T-cell (primary cell): ENCODE results near the gene F2R. TPM values are rescaled to one million over a fixed set of nuclear protein-coding genes. Genes with fewer than 3 reads are reported as not detected.

Experiments used
- ATAC-seq, 4 experiments: fragments of 200-7000 bp in 3 of 4; fragments of 150-1000 bp in 1 of 4; cut with Tn5 transposase; replicated peaks in 1 of 4; 1 replicate in 3 of 4; 2 replicates in 1 of 4; pipeline ENCODE4 v1.10.0; 2021; ENCODE audit warnings: moderate library complexity in 3 of 4, mild to moderate bottlenecking in 2 of 4, moderate number of reproducible peaks in 1 of 4
- CTCF ChIA-PET, 2 donors: fragments of 300-600 bp; sonication (Branson Sonifier 250); formaldehyde crosslinking; loops; one replicate each; lab custom pipeline; 2022; ENCODE audit warnings: antibody characterized with exemption in 2 of 2; lab: Charles Lee
- POLR2A ChIA-PET, 2 donors: fragments of 300-600 bp; sonication (Branson Sonifier 250); formaldehyde crosslinking; loops; one replicate each; lab custom pipeline; 2022; ENCODE audit warnings: antibody characterized with exemption in 2 of 2; lab: Charles Lee
- DNase-seq, 35 experiments: peaks; one replicate each; pipeline versions ENCODE4 v3.0.0 to v3.0.0-alpha.2; 2013 to 2023
- H3K27ac ChIP-seq: one replicate; pipeline ENCODE4 v1.5.1; 2013; ENCODE audit warnings: low read length
- H3K27me3 ChIP-seq, 2 experiments: replicated peaks in 1 of 2; 1 replicate in 1 of 2; 2 replicates in 1 of 2; pipeline versions ENCODE4 v1.6.1 to v1.7.0; 2013; ENCODE audit warnings: low read length in 1 of 2, mixed read lengths in 1 of 2; ENCODE audit not compliant: control insufficient read depth in 2 of 2, insufficient read depth in 2 of 2; ENCODE audit errors: extremely low read depth in 1 of 2
- H3K36me3 ChIP-seq, 2 donors: 1 replicate in 1 of 2; 2 replicates in 1 of 2; pipeline versions ENCODE4 v1.6.1 to v1.7.0; 2013; ENCODE audit warnings: low read length in 1 of 2; ENCODE audit not compliant: control insufficient read depth in 2 of 2, insufficient read depth in 1 of 2; ENCODE audit errors: extremely low read depth in 1 of 2
- H3K4me1 ChIP-seq, 2 experiments: 1 replicate in 1 of 2; 2 replicates in 1 of 2; pipeline versions ENCODE4 v1.6.1 to v1.7.0; 2013; ENCODE audit warnings: low read length in 2 of 2, mixed read lengths in 1 of 2; ENCODE audit not compliant: insufficient read depth in 2 of 2, control insufficient read depth in 1 of 2; ENCODE audit errors: extremely low read depth in 1 of 2
- H3K4me3 ChIP-seq, 2 donors: 1 replicate in 1 of 2; 2 replicates in 1 of 2; pipeline versions ENCODE4 v1.5.1 to v1.7.0; 2013; ENCODE audit warnings: mild to moderate bottlenecking in 2 of 2, low read length in 1 of 2, moderate library complexity in 1 of 2; ENCODE audit not compliant: control insufficient read depth in 1 of 2; ENCODE audit errors: extremely low read depth in 1 of 2
- H3K9me3 ChIP-seq: 2 replicates; pipeline ENCODE4 v1.7.0; 2013
- H3K27ac Mint-ChIP-seq, 2 donors: one replicate each; pipeline ENCODE4 v1.8.0; 2020 to 2021; ENCODE audit warnings: mild to moderate bottlenecking in 2 of 2, mixed read lengths in 2 of 2
- H3K27me3 Mint-ChIP-seq, 2 donors: one replicate each; pipeline ENCODE4 v1.8.0; 2021 to 2022; ENCODE audit warnings: mixed read lengths in 2 of 2
- H3K36me3 Mint-ChIP-seq: one replicate; pipeline ENCODE4 v1.8.0; 2021; ENCODE audit warnings: mixed read lengths
- H3K4me1 Mint-ChIP-seq, 3 donors: one replicate each; pipeline ENCODE4 v1.8.0; 2020 to 2022; ENCODE audit warnings: mixed read lengths in 3 of 3, mild to moderate bottlenecking in 1 of 3
- H3K4me3 Mint-ChIP-seq, 3 donors: one replicate each; pipeline ENCODE4 v1.8.0; 2020 to 2022; ENCODE audit warnings: mild to moderate bottlenecking in 3 of 3, mixed read lengths in 3 of 3, moderate library complexity in 3 of 3
- H3K9me3 Mint-ChIP-seq, 3 donors: one replicate each; pipeline ENCODE4 v1.8.0; 2020 to 2022; ENCODE audit warnings: mixed read lengths in 3 of 3
- WGBS: methylation state at CpG from one replicate; pipeline ENCODE4 v1.1.5; 2013; ENCODE audit warnings: missing lambda C conversion rate; ENCODE audit not compliant: insufficient coverage; 5-methylcytosine and 5-hydroxymethylcytosine counted together
- total RNA-seq, 35 experiments: library from RNA in 6 of 35; stranded (reverse) in 6 of 35; fragments of 120-200 nt in 1 of 35; gene quantifications; one replicate each; pipeline versions ENCODE4 v1.2.1 to v1.2.4 and lab custom pipeline; 2013 to 2026

Gene F2R
- total RNA-seq, 5 donors from 2014 or later (not counting 1 experiment from before 2014, with no cell fraction given), result 4.3 to 16.3 (median 9.6) TPM

DNA sequence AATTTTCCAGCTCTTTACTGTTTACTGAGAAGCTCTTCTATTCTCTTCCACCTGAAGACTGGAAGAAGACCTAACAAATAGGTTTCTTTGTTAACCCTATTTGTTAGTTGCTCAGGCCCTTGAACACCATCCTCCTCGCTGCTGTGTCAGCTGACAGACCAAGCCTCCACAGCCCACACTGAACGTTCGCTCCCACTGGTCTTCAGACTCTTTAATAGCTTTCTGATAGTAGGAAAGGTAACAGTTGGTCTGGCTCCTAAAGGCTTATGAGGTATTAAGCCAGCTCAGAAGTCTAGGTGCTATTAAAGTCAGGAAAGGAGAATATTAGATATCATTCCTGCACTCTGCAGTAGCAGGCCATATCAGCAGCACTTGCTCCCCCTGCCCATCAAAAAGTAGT lies 23.3 kb upstream of the F2R start:
- no CpG with 5 or more reads among the region's 3 CpGs for WGBS

DNA sequence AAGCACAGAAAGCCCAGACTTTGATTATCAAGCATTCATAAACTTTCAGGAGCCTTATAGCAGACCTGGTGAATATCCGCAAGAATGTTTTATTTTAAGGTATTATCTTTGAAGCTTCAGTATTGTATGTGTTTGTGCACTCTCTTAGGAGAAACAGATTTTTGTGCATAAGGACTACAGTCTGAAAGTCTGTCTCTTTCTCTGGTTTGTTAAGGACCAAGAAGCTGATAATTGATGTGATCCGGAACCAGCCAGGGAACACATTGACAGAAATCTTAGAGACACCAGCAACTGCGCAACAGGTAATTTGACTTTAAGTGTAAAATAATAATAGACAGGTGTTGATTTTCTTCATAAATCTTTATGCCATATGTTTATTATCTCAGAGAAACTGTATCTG lies 22.8 kb upstream of the F2R start:
- ChIA-PET CTCF (interaction anchor here in 1 of 2 donors (1.1 to 1.3 kb wide), 2 partner anchors 16 to 81 kb away, joined by 3 read pairs; no protein-coding TSS in a partner anchor), POLR2A (no interaction called here)
- no peaks in the 10 kb centered on the region for H3K9me3 ChIP-seq
- Mint-ChIP-seq H3K4me1 (peaks cover 0 to 2% (median 0%) of the 10 kb centered on the region in 3 donors), H3K9me3 (no peaks in the 10 kb centered on the region), H3K27ac (no peak overlapping the region), H3K27me3 (no peaks in the 10 kb centered on the region), H3K4me3 (no peak overlapping the region), H3K36me3 (peaks cover 66% of the 10 kb centered on the region)
- DNase-seq (no peak), ATAC-seq (no peak)
- H3K36me3 ChIP-seq, result peaks cover 0 to 57% of the 10 kb centered on the region in 2 donors
- no peaks in the 10 kb centered on the region for H3K27me3 ChIP-seq
- H3K4me1 ChIP-seq, result no peaks in the 10 kb centered on the region
- WGBS, result 100% methylated on average over 1 of the region's 3 CpGs
- H3K27ac ChIP-seq, result no peak overlapping the region
- no peak overlapping the region for H3K4me3 ChIP-seq

More for the DNA sequence above, 23.3 kb upstream of the F2R start:
- H3K4me3 ChIP-seq, result no peak overlapping the region
- Mint-ChIP-seq H3K4me3 (no peak overlapping the region), H3K27ac (no peak overlapping the region), H3K27me3 (no peaks in the 10 kb centered on the region), H3K36me3 (peaks cover 66% of the 10 kb centered on the region), H3K9me3 (no peaks in the 10 kb centered on the region), H3K4me1 (peaks cover 0 to 2% (median 0%) of the 10 kb centered on the region in 3 donors)
- H3K9me3 ChIP-seq, result no peaks in the 10 kb centered on the region
- DNase-seq (no peak), ATAC-seq (no peak)
- peaks cover 0 to 60% of the 10 kb centered on the region in 2 donors for H3K36me3 ChIP-seq
- no peaks in the 10 kb centered on the region for H3K4me1 ChIP-seq
- CTCF ChIA-PET, result interaction anchor here in 1 of 2 donors (1.1 to 1.3 kb wide), 2 partner anchors 16 to 82 kb away, joined by 3 read pairs; no protein-coding TSS in a partner anchor
- no peak overlapping the region for H3K27ac ChIP-seq
- POLR2A ChIA-PET, result no interaction called here
- H3K27me3 ChIP-seq, result no peaks in the 10 kb centered on the region

DNA sequence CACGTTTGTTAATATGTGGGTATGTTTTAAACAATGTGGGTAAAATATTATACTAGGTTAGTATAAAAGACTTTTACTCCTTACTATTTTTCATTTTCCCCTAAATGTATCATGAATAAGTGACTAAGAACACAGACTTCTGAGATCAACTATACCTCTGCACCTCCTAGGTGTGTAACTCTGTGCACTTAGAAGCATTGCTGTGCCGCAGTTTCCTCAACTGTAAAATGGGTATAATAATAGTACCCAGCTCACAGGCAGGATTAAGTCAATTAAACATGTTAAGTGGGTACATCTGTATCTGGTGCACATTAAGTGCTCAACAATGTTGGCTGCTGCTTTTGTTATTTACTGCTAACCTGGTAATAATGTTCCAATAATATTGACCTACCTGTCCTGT lies 21.6 kb upstream of the F2R start:
- H3K4me1 Mint-ChIP-seq, result peaks cover 0 to 2% (median 0%) of the 10 kb centered on the region in 3 donors
- WGBS, result 100% methylated on average over 1 of the region's 2 CpGs
- CTCF ChIA-PET, result no interaction called here
- no peaks in the 10 kb centered on the region for H3K9me3 Mint-ChIP-seq
- no peak for DNase-seq
- H3K9me3 ChIP-seq, result no peaks in the 10 kb centered on the region
- H3K4me3 ChIP-seq, result no peak overlapping the region
- no peaks in the 10 kb centered on the region for H3K27me3 Mint-ChIP-seq
- H3K4me3 Mint-ChIP-seq, result no peak overlapping the region
- peaks cover 0 to 58% of the 10 kb centered on the region in 2 donors for H3K36me3 ChIP-seq
- POLR2A ChIA-PET, result no interaction called here
- no peak overlapping the region for H3K27ac Mint-ChIP-seq
- no peaks in the 10 kb centered on the region for H3K4me1 ChIP-seq
- H3K27me3 ChIP-seq, result no peaks in the 10 kb centered on the region
- no peak for ATAC-seq
- H3K36me3 Mint-ChIP-seq, result peaks cover 69% of the 10 kb centered on the region
- no peak overlapping the region for H3K27ac ChIP-seq

DNA sequence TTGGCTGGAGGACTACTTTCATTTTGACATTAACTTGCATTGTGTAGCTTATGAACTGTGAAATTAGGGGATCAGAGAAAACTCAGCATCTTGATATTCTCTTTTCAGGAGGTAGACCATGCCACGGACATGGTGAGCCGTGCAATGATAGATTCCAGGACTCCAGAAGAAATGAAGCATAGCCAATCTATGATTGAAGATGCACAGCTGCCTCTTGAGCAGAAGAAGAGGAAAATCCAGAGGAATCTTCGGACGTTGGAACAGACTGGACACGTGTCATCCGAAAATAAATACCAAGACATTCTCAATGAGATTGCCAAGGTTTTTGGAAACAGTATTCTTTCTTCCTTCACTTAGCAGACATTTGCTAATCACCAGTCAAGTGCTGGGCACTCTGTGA lies 20.6 kb upstream of the F2R start:
- DNase-seq (no peak), ATAC-seq (no peak)
- Histone ChIP-seq H3K36me3 (peaks cover 0 to 52% of the 10 kb centered on the region in 2 donors), H3K4me1 (no peaks in the 10 kb centered on the region), H3K9me3 (no peaks in the 10 kb centered on the region), H3K4me3 (no peak overlapping the region), H3K27me3 (no peaks in the 10 kb centered on the region), H3K27ac (no peak overlapping the region)
- Mint-ChIP-seq H3K4me3 (no peak overlapping the region), H3K9me3 (no peaks in the 10 kb centered on the region), H3K4me1 (peaks cover 0 to 2% (median 0%) of the 10 kb centered on the region in 3 donors), H3K36me3 (peaks cover 68% of the 10 kb centered on the region), H3K27me3 (no peaks in the 10 kb centered on the region), H3K27ac (no peak overlapping the region)
- ChIA-PET POLR2A (no interaction called here), CTCF (interaction anchor here in 1 of 2 donors (1.6 kb wide), 1 partner anchor 79 kb away, joined by 9 read pairs; no protein-coding TSS in a partner anchor)
- WGBS, result 100% methylated on average over 2 of the region's 6 CpGs

DNA sequence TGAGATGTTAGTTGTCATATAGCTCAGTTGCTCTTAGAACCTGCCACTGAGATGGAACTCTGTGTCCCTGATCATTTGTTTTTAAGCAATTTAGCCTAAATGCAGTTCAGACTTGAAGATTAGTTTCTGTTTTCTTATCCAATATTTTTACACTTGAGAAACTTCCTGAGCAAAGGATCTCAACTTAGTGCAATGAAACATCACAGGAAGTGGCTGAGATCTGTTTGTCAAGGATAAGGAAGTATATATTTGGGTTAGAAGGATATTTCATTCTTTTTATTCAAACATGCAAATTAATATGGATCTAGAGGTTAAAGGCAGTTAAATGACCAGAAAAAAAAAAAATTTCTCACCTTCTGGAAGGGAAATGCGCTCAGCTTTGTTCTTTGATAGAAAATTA lies 19.7 kb upstream of the F2R start:
- Mint-ChIP-seq H3K4me1 (peaks cover 0 to 2% (median 0%) of the 10 kb centered on the region in 3 donors), H3K27me3 (no peaks in the 10 kb centered on the region), H3K27ac (peak overlapping the region in 1 of 2 donors; percentile 39), H3K36me3 (peaks cover 69% of the 10 kb centered on the region), H3K9me3 (no peaks in the 10 kb centered on the region), H3K4me3 (no peak overlapping the region)
- Histone ChIP-seq H3K27me3 (no peaks in the 10 kb centered on the region), H3K4me3 (no peak overlapping the region), H3K27ac (no peak overlapping the region), H3K36me3 (peaks cover 5 to 59% of the 10 kb centered on the region in 2 donors), H3K4me1 (no peaks in the 10 kb centered on the region), H3K9me3 (no peaks in the 10 kb centered on the region)
- ChIA-PET POLR2A (no interaction called here), CTCF (interaction anchor here in 1 of 2 donors (1.6 kb wide), 1 partner anchor 78 kb away, joined by 9 read pairs; no protein-coding TSS in a partner anchor)
- no peak for ATAC-seq
- no peak for DNase-seq
- no CpG with 5 or more reads among the region's 1 CpG for WGBS

DNA sequence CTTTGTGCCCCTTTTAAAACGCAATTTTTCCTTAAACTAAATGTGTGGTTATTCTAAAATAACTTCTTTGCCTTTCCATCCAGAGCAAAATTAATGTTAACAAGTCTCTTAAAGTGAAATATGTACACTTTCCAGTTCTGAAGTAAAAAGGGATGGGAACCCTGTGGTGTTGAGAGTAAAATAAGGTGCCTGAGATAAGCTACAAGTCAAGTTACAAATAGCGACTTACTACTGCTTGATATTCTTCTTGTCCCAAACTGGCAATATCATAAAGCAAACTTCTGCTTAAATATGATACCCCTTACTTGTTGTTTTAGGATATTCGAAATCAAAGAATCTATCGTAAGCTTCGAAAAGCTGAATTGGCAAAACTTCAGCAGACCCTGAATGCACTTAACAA lies 18.3 kb upstream of the F2R start:
- 100% methylated on average over 1 of the region's 5 CpGs for WGBS
- Histone ChIP-seq H3K4me1 (no peaks in the 10 kb centered on the region), H3K27me3 (no peaks in the 10 kb centered on the region), H3K36me3 (peaks cover 5 to 66% of the 10 kb centered on the region in 2 donors), H3K27ac (no peak overlapping the region), H3K9me3 (no peaks in the 10 kb centered on the region), H3K4me3 (no peak overlapping the region)
- no peaks in the 10 kb centered on the region for H3K9me3 Mint-ChIP-seq
- DNase-seq (no peak), ATAC-seq (no peak)
- peaks cover 68% of the 10 kb centered on the region for H3K36me3 Mint-ChIP-seq
- H3K4me1 Mint-ChIP-seq, result no peaks in the 10 kb centered on the region
- ChIA-PET CTCF (no interaction called here), POLR2A (interaction anchor here in 1 of 2 donors (0.6 kb wide), 2 partner anchors 575 to 1551 kb away, joined by 3 read pairs; no protein-coding TSS in a partner anchor)
- no peak overlapping the region for H3K27ac Mint-ChIP-seq
- H3K27me3 Mint-ChIP-seq, result no peaks in the 10 kb centered on the region
- H3K4me3 Mint-ChIP-seq, result no peak overlapping the region
